Hepatocyte (in vitro differentiated cells): ENCODE results near the gene SIDT1.

ENCODE experiments used
- CTCF ChIP-seq: fragments of 200-600 bp; sonication (generic); IDR thresholded peaks from 2 replicates; pipeline ENCODE4 v1.5.1; 2016; ENCODE audit warnings: antibody characterized with exemption, mild to moderate bottlenecking; ENCODE audit not compliant: poor library complexity
- EZH2phosphoT487 ChIP-seq: fragments of 200-600 bp; sonication (generic); IDR thresholded peaks from one replicate; pipeline ENCODE4 v1.6.1; 2018; ENCODE audit warnings: antibody characterized with exemption, mild to moderate bottlenecking, low read depth, moderate library complexity; ENCODE audit not compliant: unreplicated experiment, severe bottlenecking

- TF ChIP-seq CTCF (no peak), EZH2phosphoT487 (no peak)
Measured at GRCh38 chr3:113523241-113523640, 9.1 kb upstream of the SIDT1 start.
